Breast epithelium (tissue), 3 donors: ENCODE measurements around the gene INCA1.

Experiments used
- POLR2A ChIP-seq: fragments of 450-650 bp; IDR thresholded peaks from one replicate; pipeline ENCODE4 v1.6.1; 2016; ENCODE audit warnings: antibody characterized with exemption, mild to moderate bottlenecking, moderate library complexity
- POLR2AphosphoS5 ChIP-seq, 3 donors: sonication (generic); formaldehyde crosslinking; IDR thresholded peaks; one replicate each; pipeline ENCODE4 v1.6.1; 2017; ENCODE audit warnings: antibody characterized with exemption in 3 of 3
- TF ChIP-seq, protein P1 (sequence below), 3 donors: fragments of 450-650 bp; IDR thresholded peaks; one replicate each; pipeline ENCODE4 v1.5.1; 2016 to 2017; ENCODE audit warnings: antibody characterized with exemption in 3 of 3, mild to moderate bottlenecking in 3 of 3, moderate library complexity in 3 of 3

DNA sequence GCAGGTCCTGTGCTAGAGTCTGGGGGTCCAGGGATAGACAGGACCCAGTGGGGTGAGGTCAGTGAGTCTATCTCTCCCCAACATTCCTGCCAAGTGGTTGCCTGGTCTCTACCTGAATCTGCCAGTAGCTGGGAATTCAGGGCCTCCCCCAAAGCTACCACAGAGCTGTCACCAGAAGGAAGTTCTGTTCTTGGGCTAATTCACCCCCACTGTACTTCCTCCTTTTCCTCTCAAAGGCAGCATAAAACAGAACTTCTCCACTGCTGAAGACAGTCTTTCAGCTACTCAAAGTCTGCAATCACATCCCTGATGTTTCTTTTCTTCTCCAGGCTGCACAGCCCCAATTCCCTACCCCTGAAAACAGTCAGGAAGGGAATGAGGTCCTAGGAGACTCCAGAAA lies 18.6 kb downstream of the INCA1 start:
- TF ChIP-seq POLR2A (no peak), POLR2AphosphoS5 (IDR thresholded peaks at IDR 0.05) (no peak)
- TF ChIP-seq, protein P1, sequence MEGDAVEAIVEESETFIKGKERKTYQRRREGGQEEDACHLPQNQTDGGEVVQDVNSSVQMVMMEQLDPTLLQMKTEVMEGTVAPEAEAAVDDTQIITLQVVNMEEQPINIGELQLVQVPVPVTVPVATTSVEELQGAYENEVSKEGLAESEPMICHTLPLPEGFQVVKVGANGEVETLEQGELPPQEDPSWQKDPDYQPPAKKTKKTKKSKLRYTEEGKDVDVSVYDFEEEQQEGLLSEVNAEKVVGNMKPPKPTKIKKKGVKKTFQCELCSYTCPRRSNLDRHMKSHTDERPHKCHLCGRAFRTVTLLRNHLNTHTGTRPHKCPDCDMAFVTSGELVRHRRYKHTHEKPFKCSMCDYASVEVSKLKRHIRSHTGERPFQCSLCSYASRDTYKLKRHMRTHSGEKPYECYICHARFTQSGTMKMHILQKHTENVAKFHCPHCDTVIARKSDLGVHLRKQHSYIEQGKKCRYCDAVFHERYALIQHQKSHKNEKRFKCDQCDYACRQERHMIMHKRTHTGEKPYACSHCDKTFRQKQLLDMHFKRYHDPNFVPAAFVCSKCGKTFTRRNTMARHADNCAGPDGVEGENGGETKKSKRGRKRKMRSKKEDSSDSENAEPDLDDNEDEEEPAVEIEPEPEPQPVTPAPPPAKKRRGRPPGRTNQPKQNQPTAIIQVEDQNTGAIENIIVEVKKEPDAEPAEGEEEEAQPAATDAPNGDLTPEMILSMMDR (IDR thresholded peaks at IDR 0.05), result no peak
